Measurements from ENCODE around the gene SERGEF.

DNA sequence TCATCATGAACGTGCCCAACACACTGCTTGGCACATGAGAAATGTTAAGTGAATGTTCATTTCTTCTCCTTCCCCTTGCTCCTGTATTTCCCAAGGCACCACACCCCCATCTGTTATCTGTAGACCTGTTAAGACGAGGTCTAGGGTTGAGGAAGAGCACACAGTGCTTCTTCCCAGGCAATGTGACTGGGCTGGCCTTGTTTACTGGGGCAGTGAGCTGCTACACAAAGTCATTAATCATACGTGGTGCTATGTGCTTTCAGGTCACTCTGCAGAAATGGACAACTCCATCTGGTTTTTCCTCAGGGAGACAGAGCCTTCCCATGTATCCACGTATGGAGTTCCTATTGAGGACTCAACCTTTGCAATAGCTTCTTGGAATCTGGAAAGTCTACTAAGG is 159.6 kb downstream of the SERGEF start:
- TF ChIP-seq, protein P1, sequence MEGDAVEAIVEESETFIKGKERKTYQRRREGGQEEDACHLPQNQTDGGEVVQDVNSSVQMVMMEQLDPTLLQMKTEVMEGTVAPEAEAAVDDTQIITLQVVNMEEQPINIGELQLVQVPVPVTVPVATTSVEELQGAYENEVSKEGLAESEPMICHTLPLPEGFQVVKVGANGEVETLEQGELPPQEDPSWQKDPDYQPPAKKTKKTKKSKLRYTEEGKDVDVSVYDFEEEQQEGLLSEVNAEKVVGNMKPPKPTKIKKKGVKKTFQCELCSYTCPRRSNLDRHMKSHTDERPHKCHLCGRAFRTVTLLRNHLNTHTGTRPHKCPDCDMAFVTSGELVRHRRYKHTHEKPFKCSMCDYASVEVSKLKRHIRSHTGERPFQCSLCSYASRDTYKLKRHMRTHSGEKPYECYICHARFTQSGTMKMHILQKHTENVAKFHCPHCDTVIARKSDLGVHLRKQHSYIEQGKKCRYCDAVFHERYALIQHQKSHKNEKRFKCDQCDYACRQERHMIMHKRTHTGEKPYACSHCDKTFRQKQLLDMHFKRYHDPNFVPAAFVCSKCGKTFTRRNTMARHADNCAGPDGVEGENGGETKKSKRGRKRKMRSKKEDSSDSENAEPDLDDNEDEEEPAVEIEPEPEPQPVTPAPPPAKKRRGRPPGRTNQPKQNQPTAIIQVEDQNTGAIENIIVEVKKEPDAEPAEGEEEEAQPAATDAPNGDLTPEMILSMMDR (IDR thresholded peaks at IDR 0.05; ENCODE audit: low read length), result no peak
- no peak for TF ChIP-seq EZH2 (optimal IDR thresholded peaks at IDR 0.05; ENCODE audit: low read depth, low read length)
- TF ChIP-seq EZH2phosphoT487 (IDR thresholded peaks at IDR 0.05; ENCODE audit: low read length), result no peak
